GM18505 (cell line): Measurements from ENCODE around the gene CHN1.

Experiments
- ATAC-seq: cut with Tn5 transposase; IDR thresholded peaks from one replicate; pipeline ENCODE4 v1.9.1; 2021; ENCODE audit not compliant: unreplicated experiment
- POLR2A ChIP-seq: IDR thresholded peaks from 4 replicates; pipeline ENCODE4 v1.6.1; 2011; ENCODE audit warnings: borderline replicate concordance; ENCODE audit not compliant: insufficient read depth, insufficient read length; ENCODE audit errors: extremely low read depth

CHN1 gene

DNA sequence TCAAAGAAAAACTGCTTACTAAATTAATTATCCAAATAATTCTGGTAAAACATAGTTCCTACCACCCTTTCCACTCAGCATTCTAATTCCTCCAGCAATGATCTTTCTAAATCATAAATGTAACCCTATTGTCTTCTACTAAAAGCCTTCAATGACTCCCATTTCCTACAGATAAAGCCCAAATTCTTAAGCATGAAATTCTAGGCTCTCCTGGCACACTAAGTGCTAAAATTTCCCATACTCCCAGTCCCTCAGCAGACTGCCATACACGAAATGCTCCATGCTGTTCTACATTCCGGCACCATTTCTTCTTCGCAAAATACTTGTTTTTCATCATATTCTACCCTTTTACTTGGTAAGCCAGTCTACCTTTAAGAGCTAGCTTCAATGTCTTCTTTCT is 96.9 kb downstream of the CHN1 start:
- ATAC-seq = no peak
- TF ChIP-seq POLR2A = no peak

DNA sequence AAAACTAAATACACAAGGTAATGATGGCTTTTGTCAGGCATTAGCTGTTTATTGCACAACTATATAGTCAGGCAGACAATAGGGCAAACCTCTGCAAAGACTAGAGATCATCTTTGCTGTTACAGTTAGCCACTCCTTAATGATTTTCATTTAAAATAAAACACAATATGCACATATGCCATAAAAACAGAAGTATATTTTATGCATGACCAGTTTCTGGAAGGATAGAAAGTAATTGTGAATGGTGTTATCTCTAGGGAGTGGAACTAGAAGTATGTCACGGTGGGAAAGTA is 102.0 kb downstream of the CHN1 start:
- ATAC-seq = no peak
- TF ChIP-seq POLR2A = no peak

DNA sequence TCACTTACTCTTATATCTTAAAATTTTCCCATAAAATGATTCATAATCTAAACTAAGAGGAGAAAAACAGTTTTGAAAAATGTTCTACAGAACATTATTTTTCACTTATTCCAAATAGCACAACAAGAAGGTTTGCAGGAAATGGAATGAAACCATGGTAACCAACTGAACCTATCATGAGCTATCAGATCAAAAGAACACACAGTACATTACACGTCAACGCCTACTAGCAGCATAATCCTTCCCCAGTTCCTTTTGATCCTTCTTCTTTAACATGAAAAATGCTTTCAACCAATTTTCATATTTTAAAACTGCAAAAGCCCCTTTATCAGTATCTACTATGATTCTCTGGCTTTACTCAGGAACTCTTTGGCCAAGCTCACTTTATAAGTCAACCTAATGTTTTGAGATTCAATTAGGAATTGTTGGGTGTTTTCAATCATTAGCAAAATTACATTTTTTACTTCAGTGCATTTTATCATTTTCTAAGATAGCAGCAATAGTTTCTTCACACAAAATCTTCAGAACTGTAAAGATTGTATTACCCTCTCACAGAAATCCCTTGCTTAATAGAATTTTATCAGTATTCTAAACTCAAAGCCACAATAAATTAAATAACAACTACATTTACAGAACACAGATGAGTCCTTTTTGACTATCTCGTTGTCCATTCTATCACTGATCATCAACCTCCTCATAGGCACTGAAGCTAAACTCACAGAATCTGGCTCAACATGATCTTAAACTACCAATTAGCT is 102.5 kb downstream of the CHN1 start:
- ATAC-seq = no peak
- no peak for TF ChIP-seq POLR2A

DNA sequence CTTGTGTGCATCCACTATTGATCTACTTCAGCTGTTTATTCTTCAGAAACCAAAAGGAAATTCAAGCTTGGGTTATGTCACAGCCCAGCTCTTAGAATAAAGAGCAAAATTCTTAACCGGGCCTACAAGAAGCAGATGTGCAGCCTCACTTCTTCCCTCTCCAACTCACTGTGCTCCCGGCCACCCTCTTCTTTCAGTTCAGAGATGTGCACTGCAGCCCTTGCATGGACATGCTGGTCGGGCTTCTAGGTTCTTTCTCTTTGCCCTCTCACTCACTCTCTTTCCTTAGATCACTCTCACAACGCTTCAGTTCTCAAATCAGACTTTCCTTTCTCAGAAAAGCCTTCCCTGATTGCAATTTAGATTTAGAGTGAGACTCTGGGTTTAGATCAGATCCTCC is 104.1 kb downstream of the CHN1 start:
- no peak for TF ChIP-seq POLR2A
- ATAC-seq = no peak

DNA sequence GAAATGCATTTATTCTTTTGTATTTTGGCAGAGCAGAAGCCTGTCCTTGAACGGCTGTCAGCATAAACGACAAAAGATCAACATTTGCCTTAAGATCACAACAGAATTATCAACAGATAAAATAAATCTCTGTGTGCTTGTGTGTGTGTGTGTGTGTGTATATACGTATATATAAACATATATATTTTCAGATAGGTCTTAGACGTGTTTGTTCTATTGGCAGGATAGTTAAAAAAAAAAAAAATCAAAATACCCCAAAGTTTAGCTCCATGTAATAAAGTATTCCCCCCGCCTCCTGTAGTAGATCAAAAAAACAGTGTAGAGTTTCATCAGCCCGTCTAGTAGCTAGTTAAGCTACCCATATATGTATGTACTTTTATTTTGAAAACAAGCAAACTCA is 107.9 kb downstream of the CHN1 start:
- no peak for ATAC-seq
- no peak for TF ChIP-seq POLR2A

DNA sequence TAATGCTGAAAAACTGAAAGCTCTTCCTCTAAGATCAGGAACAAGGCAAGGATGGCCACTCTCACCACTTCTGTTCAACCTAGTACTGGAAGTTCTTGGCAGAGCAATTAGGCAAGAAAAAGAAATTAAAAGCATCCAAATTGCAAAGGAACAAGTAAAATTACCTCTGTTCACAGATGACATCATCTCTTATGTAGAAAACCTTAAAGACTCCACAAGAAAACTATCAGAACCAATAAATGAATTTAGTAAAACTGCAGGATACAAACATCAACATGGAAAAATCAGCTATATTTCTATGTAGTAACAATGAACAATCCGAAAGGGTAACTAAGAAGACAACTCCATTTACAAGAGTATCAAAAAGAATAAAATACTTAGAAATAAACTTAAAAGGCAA is 112.2 kb downstream of the CHN1 start:
- no peak for TF ChIP-seq POLR2A
- ATAC-seq = no peak

DNA sequence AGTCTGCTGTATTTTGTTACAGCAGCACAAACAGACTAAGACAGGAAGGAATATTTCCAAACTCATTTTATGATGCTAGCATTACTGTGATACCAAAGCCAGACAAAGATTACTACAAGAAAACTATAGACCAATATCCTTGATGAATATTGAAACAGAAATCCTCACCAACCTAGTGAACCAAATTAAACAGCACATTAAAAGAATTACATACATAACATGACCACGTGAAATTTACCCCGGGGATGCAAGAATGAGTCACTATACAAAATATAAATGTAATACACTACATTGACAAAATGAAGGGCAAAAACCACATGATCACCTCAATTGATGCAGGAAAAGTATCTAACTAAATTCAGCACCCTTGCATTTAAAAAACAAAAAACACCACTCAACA is 112.6 kb downstream of the CHN1 start:
- ATAC-seq = no peak
- no peak for TF ChIP-seq POLR2A

DNA sequence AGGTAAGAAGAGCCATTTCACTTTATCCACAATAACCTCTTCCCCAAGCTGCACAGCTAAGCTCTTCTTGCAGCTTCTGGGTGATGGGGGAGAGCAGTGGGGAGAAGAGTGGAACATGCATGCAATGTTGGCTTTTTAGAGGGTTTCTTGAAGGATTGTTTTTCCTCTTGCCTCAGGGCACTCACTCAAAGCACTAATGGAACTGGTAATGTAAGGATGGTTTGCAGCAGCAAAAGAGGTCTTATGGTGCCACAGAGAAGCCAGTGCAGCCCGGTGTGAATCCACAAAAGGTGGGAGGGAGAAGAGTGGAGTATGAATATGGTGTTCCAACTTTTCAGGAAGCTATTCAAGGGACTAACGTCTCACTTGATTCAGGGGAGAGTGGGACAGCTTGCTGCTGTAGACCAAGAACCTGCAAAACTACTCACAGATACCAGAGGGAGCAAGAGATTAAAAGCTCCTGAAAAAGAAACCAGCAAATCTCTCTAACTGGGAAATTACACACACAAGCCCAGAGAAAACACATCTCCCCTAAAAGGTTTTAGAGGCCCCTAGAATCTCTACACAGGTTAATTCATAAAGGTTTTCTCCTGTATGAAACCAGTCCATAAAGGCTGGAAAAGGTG is 116.4 kb downstream of the CHN1 start:
- no peak for ATAC-seq
- no peak for TF ChIP-seq POLR2A

DNA sequence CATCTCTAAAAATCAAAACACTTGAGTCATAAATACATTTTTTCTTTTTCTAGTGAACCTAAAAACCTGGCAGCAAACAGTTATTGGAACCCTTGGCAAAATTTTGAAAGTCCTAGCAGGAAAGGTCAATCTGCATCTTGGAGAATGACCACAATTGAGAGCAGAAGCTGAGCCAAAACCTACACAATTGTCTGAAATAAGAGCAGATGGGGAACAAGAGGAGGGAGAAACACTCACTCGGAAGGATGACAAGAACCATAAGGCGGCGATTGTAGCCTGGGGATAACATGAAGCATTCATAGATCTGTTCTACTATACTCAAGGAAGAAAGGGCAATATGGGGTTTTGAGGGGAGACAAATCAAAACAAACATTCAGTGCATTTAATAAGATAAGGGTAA is 117.0 kb downstream of the CHN1 start:
- ATAC-seq = no peak
- no peak for TF ChIP-seq POLR2A

DNA sequence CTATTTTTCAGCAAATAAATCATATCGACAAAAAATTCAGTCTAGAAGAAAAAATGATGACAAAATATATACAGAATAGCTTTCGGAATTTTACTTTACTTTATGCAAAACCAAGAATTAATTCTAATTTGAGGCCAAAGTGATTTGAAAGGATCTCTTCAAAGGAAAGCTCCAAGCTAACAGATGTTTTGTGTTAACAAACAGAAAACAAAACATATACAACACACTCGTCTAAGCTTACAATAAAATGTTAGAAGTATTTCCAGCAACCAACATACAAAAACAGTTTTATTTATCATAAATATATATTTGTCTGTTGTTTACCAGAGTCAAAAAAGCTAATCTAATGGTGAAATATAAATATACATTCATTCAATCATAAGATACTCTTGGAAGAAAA is 122.8 kb downstream of the CHN1 start:
- no peak for TF ChIP-seq POLR2A
- ATAC-seq = no peak

DNA sequence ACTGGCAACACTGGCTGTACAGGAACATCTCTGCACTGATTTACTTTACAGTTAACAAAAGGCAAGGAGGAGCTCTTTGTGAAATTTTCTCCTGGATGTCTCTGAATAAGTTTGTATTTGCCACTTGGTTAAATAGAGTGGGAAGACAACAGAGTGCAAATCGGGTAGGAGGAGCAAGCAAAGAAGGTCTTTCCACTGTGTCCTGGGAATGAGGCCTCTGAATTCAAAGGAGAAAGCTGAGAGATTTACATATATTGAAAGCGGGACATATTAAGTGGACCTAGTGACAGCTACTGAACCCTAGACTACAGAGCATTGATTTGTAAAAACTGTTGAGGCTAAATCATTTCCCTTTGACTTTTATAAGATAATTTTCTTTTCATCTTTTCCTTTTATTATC is 123.5 kb downstream of the CHN1 start:
- ATAC-seq = no peak
- no peak for TF ChIP-seq POLR2A

DNA sequence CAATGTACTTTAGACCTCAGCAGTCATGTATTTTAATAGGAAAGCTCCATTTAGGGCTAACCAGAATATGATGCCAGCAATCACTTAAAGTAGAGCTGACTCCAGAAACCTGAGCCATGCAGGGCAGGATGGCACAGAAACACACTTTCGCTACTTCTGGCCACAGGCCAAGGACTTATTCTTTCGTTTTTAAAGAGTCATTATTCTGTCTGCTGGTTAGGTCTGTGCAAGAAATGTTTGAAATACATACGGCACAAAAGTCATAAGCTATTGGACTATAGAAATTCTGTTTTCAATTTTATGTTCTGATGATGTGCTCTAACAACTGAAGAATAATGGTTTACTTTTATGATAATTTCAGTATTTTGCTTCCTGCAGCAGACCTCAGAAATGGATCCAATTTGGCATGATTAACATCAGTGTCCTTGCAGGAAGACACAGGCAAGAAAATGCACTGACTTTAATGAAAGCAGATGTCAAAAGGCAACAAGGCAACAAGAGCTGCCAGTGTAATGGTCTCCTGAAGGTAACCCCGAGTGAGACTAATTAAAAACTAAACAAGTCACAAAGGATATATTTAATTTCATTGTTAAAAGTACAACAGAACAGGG is 126.5 kb downstream of the CHN1 start:
- no peak for ATAC-seq
- TF ChIP-seq POLR2A = no peak

DNA sequence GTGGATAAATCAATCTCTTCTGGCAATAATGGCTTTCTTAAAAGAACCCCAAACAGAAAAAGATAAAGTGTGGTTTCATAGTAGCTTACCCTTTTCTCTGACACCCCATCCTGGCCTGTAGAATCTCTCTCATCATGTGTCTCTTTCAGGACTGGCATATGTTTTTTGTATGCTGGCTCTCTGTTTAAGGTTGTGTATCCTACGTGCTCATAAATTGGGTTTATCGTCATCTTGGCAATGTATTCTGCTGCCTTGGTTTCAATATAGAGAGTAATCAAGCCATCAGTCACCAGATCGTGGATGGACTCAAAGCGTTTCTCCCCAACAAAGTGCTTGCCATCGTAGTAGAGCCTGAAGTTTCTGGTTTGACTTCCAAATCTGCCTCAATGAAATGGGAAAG is 127.4 kb downstream of the CHN1 start:
- no peak for ATAC-seq
- no peak for TF ChIP-seq POLR2A

DNA sequence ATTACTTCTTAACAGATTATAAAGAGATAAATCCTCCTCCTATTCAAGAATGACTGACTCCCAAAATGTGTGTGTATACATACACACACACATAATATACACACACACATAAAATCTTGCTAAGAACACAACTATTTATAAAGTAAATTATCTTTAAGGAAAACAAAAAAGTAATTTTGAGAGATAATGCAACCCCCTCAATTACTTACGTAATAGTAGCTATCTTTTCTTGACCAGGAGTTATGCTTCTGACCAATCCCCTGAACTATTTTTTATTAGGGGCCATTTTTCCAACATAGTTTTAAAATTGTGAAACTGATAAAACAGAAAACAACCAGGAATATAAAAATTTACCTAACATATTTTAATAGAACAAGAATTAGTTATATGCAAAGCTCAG is 127.9 kb downstream of the CHN1 start:
- TF ChIP-seq POLR2A = no peak
- no peak for ATAC-seq

DNA sequence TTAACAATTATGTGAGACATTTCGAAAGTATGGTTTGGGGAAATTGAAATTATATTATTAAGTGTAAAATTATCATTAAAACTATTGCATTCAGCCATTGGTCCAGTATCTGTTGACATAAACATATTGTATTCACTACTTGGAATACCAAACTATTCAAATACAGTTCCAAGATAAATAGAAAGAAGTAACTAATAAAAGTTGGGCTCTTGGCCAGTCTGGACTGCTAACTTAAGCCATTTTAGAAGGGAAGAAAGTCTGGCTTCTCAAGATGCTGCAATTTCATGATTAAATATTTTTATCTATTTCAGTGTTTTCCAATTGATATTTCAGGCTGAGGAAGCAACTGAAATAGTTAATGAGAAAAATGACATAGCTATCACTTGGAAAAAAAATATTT is 131.1 kb downstream of the CHN1 start:
- ATAC-seq = no peak
- TF ChIP-seq POLR2A = no peak

DNA sequence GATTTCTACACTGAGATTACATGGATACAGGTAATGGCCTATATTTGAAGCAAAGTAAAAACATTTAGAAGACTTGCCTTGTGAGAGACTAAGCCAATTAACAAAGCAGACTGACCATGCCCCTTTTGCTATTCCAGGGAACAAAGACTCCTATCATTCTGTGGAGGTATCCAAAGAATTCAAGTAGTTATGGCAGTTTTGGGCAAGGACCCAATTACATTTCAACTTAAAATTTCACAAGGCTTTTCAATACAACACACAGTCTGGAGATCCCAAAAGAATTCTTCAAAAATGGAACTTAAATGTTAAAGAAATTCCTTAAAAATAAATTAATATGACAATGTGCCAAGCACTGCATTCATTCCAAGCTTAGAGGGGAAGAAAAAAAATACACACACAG is 131.7 kb downstream of the CHN1 start:
- no peak for ATAC-seq
- TF ChIP-seq POLR2A = no peak
